ENCODE measurements around the gene BUD23.
"Not testable (repeated sequence)": the region's sequence is repeated elsewhere in the genome, so short reads cannot be mapped to it uniquely, and the experiment has no call there.

Gene BUD23

GRCh38 chr7:73668103-73668885, 15.1 kb upstream of the BUD23 start:
- DNase-seq (ENCODE audit: low read depth), result no peak

GRCh38 chr7:73668886-73669230, 14.5 kb upstream of the BUD23 start:
- no peak for DNase-seq (ENCODE audit: low read depth)

GRCh38 chr7:73669288-73669701, 14.1 kb upstream of the BUD23 start:
- no peak for DNase-seq (ENCODE audit: low read depth)

GRCh38 chr7:73669858-73670385, 13.5 kb upstream of the BUD23 start:
- no peak for DNase-seq (ENCODE audit: low read depth)

GRCh38 chr7:73671322-73671661, 12.1 kb upstream of the BUD23 start:
- no peak for DNase-seq (ENCODE audit: low read depth)

- DNase-seq (ENCODE audit: low read depth), result no peak
Measured at GRCh38 chr7:73671857-73672445, 11.4 kb upstream of the BUD23 start.

GRCh38 chr7:73674468-73675124, 8.8 kb upstream of the BUD23 start:
- no peak for DNase-seq (ENCODE audit: low read depth)

- DNase-seq (ENCODE audit: low read depth), result not testable (repeated sequence)
Measured at GRCh38 chr7:73676062-73676461, 7.3 kb upstream of the BUD23 start.

GRCh38 chr7:73678862-73679261, 4.5 kb upstream of the BUD23 start:
- no peak for DNase-seq (ENCODE audit: low read depth)

- DNase-seq (ENCODE audit: low read depth), result no peak
Measured at GRCh38 chr7:73679709-73680108, 3.7 kb upstream of the BUD23 start.

- no peak for DNase-seq (ENCODE audit: low read depth)
Measured at GRCh38 chr7:73680501-73680900, 2.9 kb upstream of the BUD23 start.

GRCh38 chr7:73681031-73681430, 2.4 kb upstream of the BUD23 start:
- peak; percentile 60 for DNase-seq (ENCODE audit: low read depth)

GRCh38 chr7:73682745-73683055, 697 bp upstream of the BUD23 start:
- no peak for DNase-seq (ENCODE audit: low read depth)

- no peak for DNase-seq (ENCODE audit: low read depth)
Measured at GRCh38 chr7:73683788-73684693, 644 bp downstream of the BUD23 start.

- no peak for DNase-seq (ENCODE audit: low read depth)
Measured at GRCh38 chr7:73685311-73685710, 1.9 kb downstream of the BUD23 start.

GRCh38 chr7:73688288-73688687, 4.9 kb downstream of the BUD23 start:
- DNase-seq (ENCODE audit: low read depth), result no peak

GRCh38 chr7:73690646-73691045, 7.2 kb downstream of the BUD23 start:
- DNase-seq (ENCODE audit: low read depth), result no peak

- DNase-seq (ENCODE audit: low read depth), result no peak
Measured at GRCh38 chr7:73696372-73696771, 13.0 kb downstream of the BUD23 start.

GRCh38 chr7:73698410-73698809, 15.0 kb downstream of the BUD23 start:
- DNase-seq (ENCODE audit: low read depth), result no peak

GRCh38 chr7:73699370-73700068, 16.1 kb downstream of the BUD23 start:
- DNase-seq (ENCODE audit: low read depth), result no peak

- DNase-seq (ENCODE audit: low read depth), result no peak
Measured at GRCh38 chr7:73700069-73700423, 16.6 kb downstream of the BUD23 start.

GRCh38 chr7:73700581-73701134, 17.3 kb downstream of the BUD23 start:
- DNase-seq (ENCODE audit: low read depth), result no peak
